ENCODE measurements around the gene WWOX.
A peak's percentile ranks its signal among the peaks of the same experiment; 100 is the strongest.

- TF ChIP-seq CTCF (IDR thresholded peaks at IDR 0.05): peak; percentile 44 to 85 (median 79)
- no peak for TF ChIP-seq POLR2A (IDR thresholded peaks at IDR 0.05)
- no peak for TF ChIP-seq EP300 (IDR thresholded peaks at IDR 0.05)
Measured at GRCh38 chr16:78437352-78437968, 338.0 kb downstream of the WWOX start.
